HepG2 (cell line): Measurements from ENCODE around the gene SIK3. TPM values are rescaled to one million over a fixed set of nuclear protein-coding genes. Genes with fewer than 3 reads are reported as not detected.

Experiments
- CENPX ChIP-seq: sonication (generic); formaldehyde crosslinking; IDR thresholded peaks from 2 replicates; pipeline ENCODE4 v1.9.0; 2021; ENCODE audit warnings: mild to moderate bottlenecking, missing genetic modification reagents, moderate library complexity
- CHD4 ChIP-seq: fragments of 200-600 bp; sonication (generic); IDR thresholded peaks from 2 replicates; pipeline ENCODE4 v1.7.0; 2017; ENCODE audit warnings: mild to moderate bottlenecking, low read length, borderline replicate concordance
- EEA1 ChIP-seq: sonication (generic); formaldehyde crosslinking; IDR thresholded peaks from 2 replicates; pipeline ENCODE4 v1.5.1; 2020; ENCODE audit warnings: mild to moderate bottlenecking, missing genetic modification reagents, borderline replicate concordance
- POGZ ChIP-seq: sonication (generic); formaldehyde crosslinking; IDR thresholded peaks from 2 replicates; pipeline ENCODE4 v1.4.0; 2020; ENCODE audit warnings: mild to moderate bottlenecking, missing genetic modification reagents
- SP4 ChIP-seq: sonication (generic); formaldehyde crosslinking; IDR thresholded peaks from 2 replicates; pipeline ENCODE4 v1.8.1; 2023; ENCODE audit warnings: mild to moderate bottlenecking, missing genetic modification reagents
- TSC22D2 ChIP-seq: sonication (generic); formaldehyde crosslinking; IDR thresholded peaks from 2 replicates; pipeline ENCODE4 v1.5.1; 2020; ENCODE audit warnings: missing genetic modification reagents, mild to moderate bottlenecking, borderline replicate concordance
- ZMAT3 ChIP-seq: sonication (generic); formaldehyde crosslinking; conservative IDR thresholded peaks from 2 replicates; pipeline ENCODE4 v1.7.0; 2021; ENCODE audit warnings: missing genetic modification reagents
- ZNF10 ChIP-seq: sonication (generic); formaldehyde crosslinking; IDR thresholded peaks from 2 replicates; pipeline ENCODE4 v1.4.0; 2020; ENCODE audit warnings: mild to moderate bottlenecking, low read depth, missing genetic modification reagents, borderline replicate concordance
- ZNF253 ChIP-seq: sonication (generic); formaldehyde crosslinking; IDR thresholded peaks from 2 replicates; pipeline ENCODE4 v1.8.0; 2022; ENCODE audit warnings: mild to moderate bottlenecking, missing genetic modification reagents, borderline replicate concordance
- ZNF329 ChIP-seq: sonication (generic); formaldehyde crosslinking; IDR thresholded peaks from 2 replicates; pipeline ENCODE4 v1.9.0; 2021; ENCODE audit warnings: low read depth, mild to moderate bottlenecking, missing genetic modification reagents
- ZNF589 ChIP-seq: sonication (generic); formaldehyde crosslinking; conservative IDR thresholded peaks from 2 replicates; pipeline ENCODE4 v1.8.0; 2022; ENCODE audit warnings: mild to moderate bottlenecking, moderate library complexity, missing genetic modification reagents
- ZNF629 ChIP-seq: sonication (generic); formaldehyde crosslinking; conservative IDR thresholded peaks from 2 replicates; pipeline ENCODE4 v1.5.0; 2020; ENCODE audit warnings: missing genetic modification reagents
- polyA plus RNA-seq, 8 experiments: library from polyadenylated mRNA; depleted of rRNA in 3 of 8; stranded (reverse) in 7 of 8; unstranded in 1 of 8; fragments of >200 nt; fragmentation: Illumina TruSeq in 4 of 8; extraction: Trizol in 4 of 8; gene quantifications; 2 replicates each; pipeline versions ENCODE4 v1.2.1 to v1.2.3, GENCODE V29; 2011 to 2016; ENCODE audit warnings: low read depth in 4 of 8, missing spikeins in 1 of 8, mixed read lengths in 1 of 8; ENCODE audit not compliant: insufficient read depth in 1 of 8
- total RNA-seq, 5 experiments: library from RNA; depleted of rRNA; stranded (reverse); fragments of >200 nt; fragmentation: Illumina TruSeq; extraction: Trizol; gene quantifications; 2 replicates each; pipeline ENCODE4 v1.2.3, GENCODE V29; 2016; ENCODE audit warnings: low read depth in 1 of 5
- TF ChIP-seq, protein P1 (sequence below): sonication (generic); formaldehyde crosslinking; IDR thresholded peaks from 2 replicates; pipeline ENCODE4 v1.4.0; 2020; ENCODE audit warnings: mild to moderate bottlenecking, missing genetic modification reagents
- TF ChIP-seq, protein P2 (sequence below): sonication (generic); formaldehyde crosslinking; IDR thresholded peaks from 2 replicates; pipeline ENCODE4 v1.5.1; 2020; ENCODE audit warnings: mild to moderate bottlenecking, moderate library complexity, missing genetic modification reagents
- TF ChIP-seq, protein P3 (sequence below): fragments of 450-650 bp; IDR thresholded peaks from 2 replicates; pipeline ENCODE4 v1.6.1; 2016
- TF ChIP-seq, protein P4 (sequence below): sonication (generic); formaldehyde crosslinking; IDR thresholded peaks from 2 replicates; pipeline ENCODE4 v1.4.0; 2020; ENCODE audit warnings: mild to moderate bottlenecking, missing genetic modification reagents

Gene SIK3
- total and polyA plus RNA-seq, 2 of the 13 experiments (the other 11 are each of a cell fraction or from before 2014, with no cell fraction given): 5.7 to 9.8 TPM

DNA sequence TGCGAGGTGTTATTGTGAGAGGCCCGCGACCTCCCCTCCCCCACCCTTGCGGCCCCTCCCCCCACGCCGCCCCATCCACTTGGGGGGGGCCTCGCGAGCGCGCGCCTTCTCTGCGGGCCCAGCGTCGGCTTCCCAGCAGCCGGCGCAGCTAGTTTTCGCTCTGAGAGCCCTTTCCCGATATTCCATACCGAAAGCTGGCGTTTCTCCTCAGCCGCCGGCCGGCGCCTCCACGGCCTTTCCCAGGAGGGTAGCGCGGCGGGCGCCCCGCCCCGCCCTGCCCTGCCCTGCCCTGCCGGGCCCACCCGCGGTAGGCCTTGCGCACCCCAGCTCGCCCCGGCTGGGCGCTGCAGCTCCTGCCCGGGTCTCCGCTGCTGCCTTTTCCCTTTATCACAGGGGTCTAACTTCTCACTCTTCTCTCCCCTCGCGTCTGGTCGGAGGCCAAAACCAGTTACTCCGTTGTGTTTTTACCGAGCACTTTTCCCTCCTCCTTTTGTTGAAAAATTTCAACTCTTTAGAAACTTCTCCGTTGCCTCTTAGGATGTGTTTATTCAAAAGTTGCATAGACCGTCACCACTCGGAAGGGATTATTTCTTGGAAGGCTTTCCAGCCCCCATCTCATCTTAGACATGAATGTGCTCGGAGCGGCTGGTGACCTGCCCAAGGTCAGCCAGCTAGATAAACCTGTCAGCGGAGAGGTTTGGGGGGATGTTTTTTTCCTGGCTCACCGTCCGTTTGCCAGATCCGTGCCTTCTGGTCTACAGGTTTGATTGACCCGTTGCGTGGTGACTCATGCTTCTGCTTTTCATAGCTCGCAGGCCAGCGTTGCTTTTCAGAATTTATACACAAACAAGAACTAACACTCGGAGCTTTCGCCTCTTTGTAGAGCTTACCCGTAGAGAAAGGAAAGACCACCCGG, 46.5 kb upstream of the SIK3 start (continued):
- TF ChIP-seq, protein P1, sequence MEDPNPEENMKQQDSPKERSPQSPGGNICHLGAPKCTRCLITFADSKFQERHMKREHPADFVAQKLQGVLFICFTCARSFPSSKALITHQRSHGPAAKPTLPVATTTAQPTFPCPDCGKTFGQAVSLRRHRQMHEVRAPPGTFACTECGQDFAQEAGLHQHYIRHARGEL (CRISPR knock-in tag): no peak
- TF ChIP-seq, protein P2, sequence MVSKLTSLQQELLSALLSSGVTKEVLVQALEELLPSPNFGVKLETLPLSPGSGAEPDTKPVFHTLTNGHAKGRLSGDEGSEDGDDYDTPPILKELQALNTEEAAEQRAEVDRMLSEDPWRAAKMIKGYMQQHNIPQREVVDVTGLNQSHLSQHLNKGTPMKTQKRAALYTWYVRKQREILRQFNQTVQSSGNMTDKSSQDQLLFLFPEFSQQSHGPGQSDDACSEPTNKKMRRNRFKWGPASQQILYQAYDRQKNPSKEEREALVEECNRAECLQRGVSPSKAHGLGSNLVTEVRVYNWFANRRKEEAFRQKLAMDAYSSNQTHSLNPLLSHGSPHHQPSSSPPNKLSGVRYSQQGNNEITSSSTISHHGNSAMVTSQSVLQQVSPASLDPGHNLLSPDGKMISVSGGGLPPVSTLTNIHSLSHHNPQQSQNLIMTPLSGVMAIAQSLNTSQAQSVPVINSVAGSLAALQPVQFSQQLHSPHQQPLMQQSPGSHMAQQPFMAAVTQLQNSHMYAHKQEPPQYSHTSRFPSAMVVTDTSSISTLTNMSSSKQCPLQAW (CRISPR knock-in tag): 0 out of 2 replicates have a peak, but pooled peaks have one; percentile 13
- TF ChIP-seq ZMAT3 (CRISPR knock-in tag): no peak
- no peak for TF ChIP-seq ZNF329 (CRISPR knock-in tag)
- no peak for TF ChIP-seq ZNF253
- TF ChIP-seq, protein P3, sequence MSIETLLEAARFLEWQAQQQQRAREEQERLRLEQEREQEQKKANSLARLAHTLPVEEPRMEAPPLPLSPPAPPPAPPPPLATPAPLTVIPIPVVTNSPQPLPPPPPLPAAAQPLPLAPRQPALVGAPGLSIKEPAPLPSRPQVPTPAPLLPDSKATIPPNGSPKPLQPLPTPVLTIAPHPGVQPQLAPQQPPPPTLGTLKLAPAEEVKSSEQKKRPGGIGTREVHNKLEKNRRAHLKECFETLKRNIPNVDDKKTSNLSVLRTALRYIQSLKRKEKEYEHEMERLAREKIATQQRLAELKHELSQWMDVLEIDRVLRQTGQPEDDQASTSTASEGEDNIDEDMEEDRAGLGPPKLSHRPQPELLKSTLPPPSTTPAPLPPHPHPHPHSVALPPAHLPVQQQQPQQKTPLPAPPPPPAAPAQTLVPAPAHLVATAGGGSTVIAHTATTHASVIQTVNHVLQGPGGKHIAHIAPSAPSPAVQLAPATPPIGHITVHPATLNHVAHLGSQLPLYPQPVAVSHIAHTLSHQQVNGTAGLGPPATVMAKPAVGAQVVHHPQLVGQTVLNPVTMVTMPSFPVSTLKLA: no peak
- TF ChIP-seq TSC22D2: no peak
- TF ChIP-seq POGZ: 0 out of 2 replicates have a peak, but pooled peaks have one; percentile 18
- TF ChIP-seq SP4 (CRISPR knock-in tag): no peak
- TF ChIP-seq, protein P4, sequence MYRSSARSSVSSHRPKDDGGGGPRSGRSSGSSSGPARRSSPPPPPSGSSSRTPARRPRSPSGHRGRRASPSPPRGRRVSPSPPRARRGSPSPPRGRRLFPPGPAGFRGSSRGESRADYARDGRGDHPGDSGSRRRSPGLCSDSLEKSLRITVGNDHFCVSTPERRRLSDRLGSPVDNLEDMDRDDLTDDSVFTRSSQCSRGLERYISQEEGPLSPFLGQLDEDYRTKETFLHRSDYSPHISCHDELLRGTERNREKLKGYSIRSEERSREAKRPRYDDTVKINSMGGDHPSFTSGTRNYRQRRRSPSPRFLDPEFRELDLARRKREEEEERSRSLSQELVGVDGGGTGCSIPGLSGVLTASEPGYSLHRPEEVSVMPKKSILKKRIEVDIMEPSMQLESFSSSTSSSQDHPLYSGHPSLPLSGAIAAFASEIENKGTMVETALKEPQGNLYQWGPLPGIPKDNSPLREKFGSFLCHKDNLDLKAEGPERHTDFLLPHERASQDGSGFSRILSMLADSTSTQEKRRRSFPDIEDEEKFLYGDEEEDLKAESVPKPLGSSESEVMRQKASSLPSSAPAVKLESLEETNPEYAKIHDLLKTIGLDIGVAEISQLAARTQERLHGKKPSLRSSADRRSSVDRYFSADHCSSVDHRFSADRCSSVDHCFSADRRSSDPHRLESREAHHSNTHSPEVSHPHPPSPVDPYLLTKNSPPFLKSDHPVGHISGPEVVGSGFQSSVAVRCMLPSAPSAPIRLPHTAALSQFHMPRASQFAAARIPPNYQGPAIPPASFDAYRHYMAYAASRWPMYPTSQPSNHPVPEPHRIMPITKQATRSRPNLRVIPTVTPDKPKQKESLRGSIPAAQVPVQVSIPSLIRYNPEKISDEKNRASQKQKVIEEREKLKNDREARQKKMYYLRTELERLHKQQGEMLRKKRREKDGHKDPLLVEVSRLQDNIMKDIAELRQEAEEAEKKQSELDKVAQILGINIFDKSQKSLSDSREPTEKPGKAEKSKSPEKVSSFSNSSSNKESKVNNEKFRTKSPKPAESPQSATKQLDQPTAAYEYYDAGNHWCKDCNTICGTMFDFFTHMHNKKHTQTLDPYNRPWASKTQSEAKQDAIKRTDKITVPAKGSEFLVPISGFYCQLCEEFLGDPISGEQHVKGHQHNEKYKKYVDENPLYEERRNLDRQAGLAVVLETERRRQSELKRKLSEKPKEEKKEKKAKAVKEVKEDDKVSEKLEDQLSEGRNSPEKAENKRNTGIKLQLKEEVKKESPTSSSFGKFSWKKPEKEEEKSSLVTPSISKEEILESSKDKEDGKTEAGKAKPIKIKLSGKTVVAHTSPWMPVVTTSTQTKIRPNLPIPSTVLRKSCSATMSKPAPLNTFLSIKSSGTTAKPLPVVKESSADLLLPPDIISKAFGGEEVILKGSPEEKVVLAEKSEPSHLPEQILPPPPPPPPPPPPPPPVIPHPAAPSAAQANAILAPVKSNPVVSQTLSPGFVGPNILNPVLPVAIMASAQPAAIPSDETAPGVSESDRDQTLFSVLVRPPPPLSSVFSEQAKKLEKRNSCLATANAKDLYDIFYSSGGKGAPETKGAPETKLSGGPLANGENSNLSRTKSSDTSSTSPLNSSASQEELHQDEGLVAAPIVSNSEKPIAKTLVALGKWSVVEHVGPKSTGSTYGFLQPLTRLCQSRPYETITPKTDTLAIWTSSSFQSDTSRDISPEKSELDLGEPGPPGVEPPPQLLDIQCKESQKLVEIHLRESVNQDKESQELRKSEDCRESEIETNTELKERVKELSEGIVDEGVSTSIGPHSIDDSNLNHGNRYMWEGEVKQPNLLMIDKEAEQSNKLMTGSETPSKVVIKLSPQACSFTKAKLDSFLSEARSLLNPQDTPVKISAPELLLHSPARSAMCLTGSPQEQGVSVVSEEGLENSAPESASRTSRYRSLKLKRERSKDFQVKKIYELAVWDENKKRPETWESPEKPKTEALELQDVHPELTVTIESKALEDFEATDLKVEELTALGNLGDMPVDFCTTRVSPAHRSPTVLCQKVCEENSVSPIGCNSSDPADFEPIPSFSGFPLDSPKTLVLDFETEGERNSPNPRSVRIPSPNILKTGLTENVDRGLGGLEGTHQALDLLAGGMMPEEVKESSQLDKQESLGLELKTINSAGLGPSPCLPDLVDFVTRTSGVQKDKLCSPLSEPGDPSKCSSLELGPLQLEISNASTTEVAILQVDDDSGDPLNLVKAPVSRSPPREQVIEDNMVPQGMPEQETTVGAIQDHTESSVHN: no peak
- TF ChIP-seq ZNF10 (CRISPR knock-in tag): no peak
- no peak for TF ChIP-seq EEA1 (CRISPR knock-in tag)
- TF ChIP-seq CHD4: no peak
- TF ChIP-seq CENPX (CRISPR knock-in tag): no peak
- no peak for TF ChIP-seq ZNF589 (CRISPR knock-in tag)
- TF ChIP-seq ZNF629: 0 out of 2 replicates have a peak, but pooled peaks have one; percentile 6
